ENCODE measurements around the gene HS3ST4. TPM values are rescaled to one million over a fixed set of nuclear protein-coding genes. Genes with fewer than 3 reads are reported as not detected.

The HS3ST4 gene
- polyA plus RNA-seq, 1 donor (not counting 4 experiments of a cell fraction or from before 2014, with no cell fraction given) = not detected

DNA sequence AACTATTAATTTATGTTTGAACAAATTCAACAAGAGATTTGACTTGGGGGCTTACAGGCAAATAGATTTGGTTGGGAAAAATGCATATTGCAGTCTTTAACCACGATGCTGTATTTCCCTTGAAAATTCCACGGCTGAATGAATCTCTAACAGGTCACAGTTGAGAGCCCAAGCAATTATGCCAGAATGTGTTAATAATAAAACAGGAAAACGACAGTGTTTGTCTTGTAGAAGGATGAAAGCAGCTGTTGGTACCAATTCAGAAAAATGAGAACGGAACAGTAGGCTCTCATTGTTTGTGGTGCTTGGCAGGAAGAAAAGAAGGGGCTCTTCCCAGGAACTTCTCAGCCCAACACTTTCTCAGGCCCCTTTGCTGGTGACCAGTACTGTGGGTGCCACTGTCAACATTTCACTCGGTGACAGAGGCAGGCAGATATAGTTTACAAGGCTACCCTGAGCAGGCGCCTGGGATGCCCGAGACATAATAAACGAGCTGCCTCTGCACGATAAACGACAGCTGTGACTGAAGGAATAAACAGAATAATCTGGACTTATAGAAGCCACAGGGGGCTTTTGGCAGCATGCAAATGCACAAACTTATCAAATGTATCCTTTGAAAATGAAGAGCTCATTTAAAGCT, 387.1 kb downstream of the HS3ST4 start:
- Histone ChIP-seq H3K4me3 (ENCODE audit: control insufficient read depth in 2 of 3, extremely low read depth in 1 of 3, insufficient read depth in 2 of 3, low read depth in 1 of 3, low read length in 3 of 3) (no peak overlapping the region), H3K9me1 (ENCODE audit: control insufficient read depth, extremely low read depth, insufficient read depth, low read length) (no peaks in the 10 kb centered on the region), H3K27me3 (ENCODE audit: control insufficient read depth, extremely low read depth, insufficient read depth, low read length) (no peaks in the 10 kb centered on the region), H4K20me1 (ENCODE audit: control insufficient read depth, extremely low read depth, insufficient read depth, low read length) (no peaks in the 10 kb centered on the region), H3K9me3 (ENCODE audit: control insufficient read depth, low read depth, low read length) (peaks cover 3% of the 10 kb centered on the region), H3K36me3 (ENCODE audit: control insufficient read depth in 2 of 2, extremely low read depth in 1 of 2, insufficient read depth in 2 of 2, low read length in 2 of 2) (no peaks in the 10 kb centered on the region), H3K79me2 (ENCODE audit: control insufficient read depth, insufficient read depth, low read length) (no peaks in the 10 kb centered on the region), H3K4me1 (ENCODE audit: control insufficient read depth, extremely low read depth, insufficient read depth, low read length) (no peaks in the 10 kb centered on the region), H3K27ac (ENCODE audit: control insufficient read depth, insufficient read depth, low read length) (no peak overlapping the region), H2AFZ (ENCODE audit: control insufficient read depth, low read length) (no peak overlapping the region), H3K4me2 (ENCODE audit: control insufficient read depth, extremely low read depth, insufficient read depth, low read depth, low read length) (no peak overlapping the region), H3K9ac (ENCODE audit: control insufficient read depth, extremely low read depth, insufficient read depth, low read length) (no peak overlapping the region)
- DNase-seq (ENCODE audit: low read depth, low spot score) (no peak), FAIRE-seq (no peak)
- TF ChIP-seq EZH2 (IDR thresholded peaks at IDR 0.05; ENCODE audit: low read length) = no peak
- TF ChIP-seq CTCF (optimal IDR thresholded peaks at IDR 0.05 in 1 of 3, IDR thresholded peaks at IDR 0.05 in 1 of 3, conservative IDR thresholded peaks at IDR 0.05 in 1 of 3; ENCODE audit: extremely low read depth in 1 of 3, insufficient read depth in 2 of 3, low read length in 3 of 3) = no peak
- dilution Hi-C loops (cut with MboI; ENCODE audit: extremely low pct_ligation_motif_present, low sequenced_read_pairs) = no loop called here

- FAIRE-seq (no peak), DNase-seq (ENCODE audit: low read depth, low spot score) (no peak)
- no peaks in the 10 kb centered on the region for H3K27me3 ChIP-seq (ENCODE audit: control insufficient read depth, extremely low read depth, insufficient read depth, low read length)
- no peak overlapping the region for H3K4me3 ChIP-seq (ENCODE audit: control insufficient read depth in 2 of 3, extremely low read depth in 1 of 3, insufficient read depth in 2 of 3, low read depth in 1 of 3, low read length in 3 of 3)
- no peaks in the 10 kb centered on the region for H3K36me3 ChIP-seq (ENCODE audit: control insufficient read depth in 2 of 2, extremely low read depth in 1 of 2, insufficient read depth in 2 of 2, low read length in 2 of 2)
- no peak overlapping the region for H3K27ac ChIP-seq (ENCODE audit: control insufficient read depth, insufficient read depth, low read length)
- no peak overlapping the region for H3K4me2 ChIP-seq (ENCODE audit: control insufficient read depth, extremely low read depth, insufficient read depth, low read depth, low read length)
- H4K20me1 ChIP-seq (ENCODE audit: control insufficient read depth, extremely low read depth, insufficient read depth, low read length) = no peaks in the 10 kb centered on the region
- no peaks in the 10 kb centered on the region for H3K79me2 ChIP-seq (ENCODE audit: control insufficient read depth, insufficient read depth, low read length)
- dilution Hi-C loops (cut with MboI; ENCODE audit: extremely low pct_ligation_motif_present, low sequenced_read_pairs) = no loop called here
- no peak overlapping the region for H3K9ac ChIP-seq (ENCODE audit: control insufficient read depth, extremely low read depth, insufficient read depth, low read length)
- no peak overlapping the region for H2AFZ ChIP-seq (ENCODE audit: control insufficient read depth, low read length)
- no peaks in the 10 kb centered on the region for H3K4me1 ChIP-seq (ENCODE audit: control insufficient read depth, extremely low read depth, insufficient read depth, low read length)
- TF ChIP-seq CTCF (optimal IDR thresholded peaks at IDR 0.05 in 1 of 3, IDR thresholded peaks at IDR 0.05 in 1 of 3, conservative IDR thresholded peaks at IDR 0.05 in 1 of 3; ENCODE audit: extremely low read depth in 1 of 3, insufficient read depth in 2 of 3, low read length in 3 of 3) = no peak
- TF ChIP-seq EZH2 (IDR thresholded peaks at IDR 0.05; ENCODE audit: low read length) = no peak
- H3K9me1 ChIP-seq (ENCODE audit: control insufficient read depth, extremely low read depth, insufficient read depth, low read length) = no peaks in the 10 kb centered on the region
- peaks cover 6% of the 10 kb centered on the region for H3K9me3 ChIP-seq (ENCODE audit: control insufficient read depth, low read depth, low read length)
These were observed 395.3 kb downstream of the HS3ST4 start for GRCh38 chr16:26087091-26087490.
